Karpas-422 (cell line): ENCODE measurements around the gene MSH3. TPM values are rescaled to one million over a fixed set of nuclear protein-coding genes. Genes with fewer than 3 reads are reported as not detected.

Experiments used
- DNase-seq: peaks from one replicate; pipeline ENCODE4 v3.0.0-alpha.2; 2015
- H2AFZ ChIP-seq: fragments of 200-600 bp; sonication (generic); 2 replicates; pipeline ENCODE4 v1.6.1; 2014; ENCODE audit warnings: antibody characterized with exemption, low read length, mixed read lengths
- H3K27ac ChIP-seq: fragments of 200-600 bp; sonication (generic); 2 replicates; pipeline ENCODE4 v1.5.1; 2014; ENCODE audit warnings: mild to moderate bottlenecking, low read length, moderate library complexity
- H3K27me3 ChIP-seq: fragments of 200-600 bp; sonication (generic); 2 replicates; pipeline ENCODE4 v1.6.1; 2014; ENCODE audit warnings: low read length, mixed read lengths
- H3K36me3 ChIP-seq: fragments of 200-600 bp; sonication (generic); 2 replicates; pipeline ENCODE4 v1.6.1; 2014; ENCODE audit warnings: low read length, mixed read lengths; ENCODE audit not compliant: insufficient read depth
- H3K4me1 ChIP-seq: fragments of 200-600 bp; sonication (generic); 2 replicates; pipeline ENCODE4 v1.6.1; 2014; ENCODE audit warnings: mild to moderate bottlenecking, low read length, mixed read lengths
- H3K4me2 ChIP-seq: fragments of 200-600 bp; sonication (generic); 2 replicates; pipeline ENCODE4 v1.6.1; 2014; ENCODE audit warnings: low read length, low read depth, mild to moderate bottlenecking; ENCODE audit not compliant: poor library complexity, severe bottlenecking
- H3K4me3 ChIP-seq: fragments of 200-600 bp; sonication (generic); 2 replicates; pipeline ENCODE4 v1.5.1; 2014; ENCODE audit warnings: mild to moderate bottlenecking, antibody characterized with exemption, low read length, mixed read lengths
- H3K79me2 ChIP-seq: fragments of 200-600 bp; sonication (generic); 2 replicates; pipeline ENCODE4 v1.6.1; 2014; ENCODE audit warnings: mild to moderate bottlenecking, low read length, mixed read lengths
- H3K9ac ChIP-seq: fragments of 200-600 bp; sonication (generic); 2 replicates; pipeline ENCODE4 v1.6.0; 2014; ENCODE audit warnings: low read length
- H3K9me2 ChIP-seq: fragments of 200-600 bp; sonication (generic), shearing (Covaris generic); replicated peaks from 2 replicates; pipeline ENCODE4 v1.6.0; 2014; ENCODE audit warnings: mild to moderate bottlenecking, low read length, moderate library complexity; ENCODE audit not compliant: insufficient read depth
- H3K9me3 ChIP-seq: fragments of 300-700, 200-600 bp; sonication (generic); 2 replicates; pipeline ENCODE4 v1.6.1; 2014; ENCODE audit warnings: low read length, mixed read lengths
- H4K20me1 ChIP-seq: fragments of 200-600 bp; sonication (generic); 2 replicates; pipeline ENCODE4 v1.6.1; 2014; ENCODE audit warnings: mild to moderate bottlenecking, antibody characterized with exemption, low read length, low read depth; ENCODE audit not compliant: insufficient read depth
- total RNA-seq: library from RNA; depleted of rRNA; stranded (reverse); fragments of >200 nt; shearing (Covaris generic); gene quantifications from 2 replicates; pipeline ENCODE4 v1.2.3, GENCODE V29; 2014; ENCODE audit warnings: low replicate concordance

MSH3 gene
- total RNA-seq, 1 experiment from 2014 or later: 24.6 TPM

DNA sequence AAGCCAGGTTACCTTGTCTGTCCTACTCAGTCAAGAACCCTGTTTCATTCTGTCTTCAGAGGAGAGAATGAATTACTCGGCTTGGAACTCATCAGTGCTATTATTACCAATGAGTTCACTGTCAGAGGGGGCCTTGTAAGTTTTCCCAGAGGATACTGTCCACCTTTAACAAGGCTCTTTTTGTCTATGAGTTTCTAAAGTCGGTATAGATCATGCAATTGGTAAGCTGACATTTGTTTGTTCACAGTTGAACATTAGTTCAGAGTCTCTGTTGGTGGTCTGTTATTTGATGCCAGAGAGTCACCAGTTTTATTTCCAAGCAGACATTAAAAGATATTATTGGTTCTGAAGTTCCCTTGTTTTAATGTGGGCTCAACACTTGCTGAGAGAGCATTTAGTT, 58.5 kb downstream of the MSH3 start:
- Histone ChIP-seq H3K4me2 (no peak overlapping the region), H3K9ac (no peak overlapping the region), H4K20me1 (no peaks in the 10 kb centered on the region), H3K4me3 (no peak overlapping the region), H3K9me2 (no peaks in the 10 kb centered on the region), H3K9me3 (no peaks in the 10 kb centered on the region), H3K27ac (no peak overlapping the region), H2AFZ (no peak overlapping the region), H3K79me2 (peaks cover 11% of the 10 kb centered on the region), H3K27me3 (no peaks in the 10 kb centered on the region), H3K36me3 (peaks cover 4% of the 10 kb centered on the region; the same call in 1 of the 2 replicates), H3K4me1 (no peaks in the 10 kb centered on the region)
- DNase-seq: no peak

DNA sequence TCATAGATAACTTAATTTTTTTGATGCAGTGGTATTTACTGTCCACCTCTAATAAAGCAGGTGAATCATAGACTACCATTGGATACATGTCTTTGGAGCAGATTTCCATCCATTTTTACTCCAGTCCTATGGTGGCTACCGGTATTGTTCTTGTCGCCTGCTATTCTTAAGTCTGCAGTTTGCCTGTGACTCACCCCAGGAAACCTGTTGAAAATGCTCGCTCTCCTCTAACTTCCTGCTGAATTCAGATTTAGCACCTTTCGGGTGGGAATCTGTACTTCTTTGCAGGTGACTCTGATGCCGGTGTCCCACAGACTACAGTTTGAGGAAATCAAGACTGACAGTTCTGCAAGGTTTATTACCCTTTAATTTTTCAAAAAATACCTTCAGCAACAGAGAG, 59.2 kb downstream of the MSH3 start:
- H3K36me3 ChIP-seq: peaks cover 4% of the 10 kb centered on the region; the same call in 1 of the 2 replicates
- H3K27me3 ChIP-seq: no peaks in the 10 kb centered on the region
- DNase-seq: no peak
- H2AFZ ChIP-seq: no peak overlapping the region
- no peaks in the 10 kb centered on the region for H4K20me1 ChIP-seq
- no peak overlapping the region for H3K4me3 ChIP-seq
- no peaks in the 10 kb centered on the region for H3K9me2 ChIP-seq
- H3K4me2 ChIP-seq: no peak overlapping the region
- no peak overlapping the region for H3K27ac ChIP-seq
- no peaks in the 10 kb centered on the region for H3K4me1 ChIP-seq
- H3K9me3 ChIP-seq: no peaks in the 10 kb centered on the region
- peaks cover 12% of the 10 kb centered on the region for H3K79me2 ChIP-seq
- H3K9ac ChIP-seq: no peak overlapping the region

DNA sequence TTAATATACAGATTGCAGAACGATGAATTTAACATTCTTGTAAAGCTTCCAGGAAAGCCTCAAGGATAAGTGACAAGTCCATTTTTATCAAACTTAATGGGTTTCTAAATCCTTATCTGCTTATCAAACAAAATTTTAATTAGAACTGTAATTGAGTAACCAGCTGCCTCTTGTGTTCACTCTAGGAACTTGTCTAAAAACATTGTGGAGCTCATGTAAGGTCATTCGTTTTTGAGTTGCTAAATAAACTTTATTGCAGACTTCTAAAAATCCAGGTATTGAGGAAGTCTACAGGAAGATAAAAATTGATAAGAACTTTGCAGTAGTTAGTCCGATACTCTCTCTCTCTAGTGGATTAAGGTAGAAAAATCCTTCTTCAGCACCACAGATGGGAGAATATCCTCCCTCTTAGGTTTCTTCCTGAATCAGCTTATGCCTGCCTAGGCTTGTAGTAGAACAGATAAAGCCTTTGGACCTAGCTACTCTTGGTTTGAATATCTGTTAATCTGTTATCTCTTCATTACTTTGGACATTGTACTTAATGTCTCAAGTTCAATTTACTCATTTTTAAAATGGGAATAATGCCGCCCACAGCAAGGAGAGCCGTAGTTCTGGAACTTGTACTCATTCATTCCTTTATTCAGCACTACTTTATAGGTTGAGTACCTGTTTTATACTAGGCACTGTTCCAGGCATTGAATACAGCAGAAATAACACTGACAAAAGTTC, 60.3 kb downstream of the MSH3 start:
- Histone ChIP-seq H3K36me3 (peaks cover 6% of the 10 kb centered on the region; the same call in 1 of the 2 replicates), H3K4me2 (no peak overlapping the region), H3K27me3 (no peaks in the 10 kb centered on the region), H3K4me1 (no peaks in the 10 kb centered on the region), H2AFZ (no peak overlapping the region), H3K4me3 (no peak overlapping the region), H3K27ac (no peak overlapping the region), H3K9me2 (no peaks in the 10 kb centered on the region), H3K9ac (no peak overlapping the region), H3K9me3 (no peaks in the 10 kb centered on the region), H4K20me1 (no peaks in the 10 kb centered on the region), H3K79me2 (peaks cover 15% of the 10 kb centered on the region)
- DNase-seq: no peak

DNA sequence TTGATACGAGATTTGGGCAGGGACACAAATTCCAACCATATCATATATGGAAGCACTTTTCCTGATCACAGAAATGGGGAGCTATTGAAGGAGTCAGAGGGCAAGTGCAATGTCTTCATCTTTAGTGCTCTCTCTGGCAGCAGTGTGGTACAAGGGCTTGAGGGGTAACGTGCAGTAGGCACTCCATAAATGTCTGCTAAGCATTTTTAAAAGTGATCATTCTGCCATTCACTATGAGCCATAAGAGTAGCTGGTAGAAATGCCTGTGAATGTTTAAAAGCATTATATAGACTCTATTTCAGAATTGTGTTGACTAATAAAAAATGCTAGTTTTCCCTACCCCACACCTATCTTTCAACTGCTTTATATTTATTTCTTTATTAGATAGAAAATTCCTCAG, 61.4 kb downstream of the MSH3 start:
- Histone ChIP-seq H2AFZ (no peak overlapping the region), H3K79me2 (peaks cover 21% of the 10 kb centered on the region), H3K9me3 (no peaks in the 10 kb centered on the region), H3K9me2 (no peaks in the 10 kb centered on the region), H3K4me1 (no peaks in the 10 kb centered on the region), H3K27me3 (no peaks in the 10 kb centered on the region), H3K27ac (no peak overlapping the region), H4K20me1 (no peaks in the 10 kb centered on the region), H3K36me3 (peaks cover 7% of the 10 kb centered on the region; the same call in 1 of the 2 replicates), H3K4me2 (no peak overlapping the region), H3K4me3 (no peak overlapping the region), H3K9ac (no peak overlapping the region)
- no peak for DNase-seq

DNA sequence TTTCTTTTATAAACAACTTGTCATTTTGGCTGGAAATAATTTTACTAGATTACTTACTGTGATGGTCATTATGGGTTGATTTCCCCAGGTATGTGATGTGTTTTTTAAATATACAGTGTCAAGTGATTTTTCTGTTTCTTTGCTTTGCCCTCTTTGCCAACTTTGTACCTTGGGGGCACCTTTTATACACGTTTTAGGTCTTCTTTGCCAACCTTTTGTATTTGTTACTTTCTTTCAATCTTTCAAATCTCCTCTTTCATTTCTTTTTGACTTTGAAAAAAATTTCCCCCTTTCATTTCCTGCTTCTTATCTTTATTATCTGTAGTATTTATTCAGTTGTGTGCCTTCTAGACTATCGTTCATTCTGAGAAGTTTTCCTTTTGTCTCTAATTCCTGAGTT, 65.7 kb downstream of the MSH3 start:
- H3K4me3 ChIP-seq: no peak overlapping the region
- no peak overlapping the region for H3K9ac ChIP-seq
- no peak overlapping the region for H3K27ac ChIP-seq
- no peaks in the 10 kb centered on the region for H3K9me2 ChIP-seq
- H2AFZ ChIP-seq: no peak overlapping the region
- no peaks in the 10 kb centered on the region for H3K4me1 ChIP-seq
- H3K9me3 ChIP-seq: no peaks in the 10 kb centered on the region
- peaks cover 7% of the 10 kb centered on the region; the same call in 1 of the 2 replicates for H3K36me3 ChIP-seq
- peaks cover 19% of the 10 kb centered on the region for H3K79me2 ChIP-seq
- DNase-seq: no peak
- H4K20me1 ChIP-seq: no peaks in the 10 kb centered on the region
- no peak overlapping the region for H3K4me2 ChIP-seq
- H3K27me3 ChIP-seq: no peaks in the 10 kb centered on the region

DNA sequence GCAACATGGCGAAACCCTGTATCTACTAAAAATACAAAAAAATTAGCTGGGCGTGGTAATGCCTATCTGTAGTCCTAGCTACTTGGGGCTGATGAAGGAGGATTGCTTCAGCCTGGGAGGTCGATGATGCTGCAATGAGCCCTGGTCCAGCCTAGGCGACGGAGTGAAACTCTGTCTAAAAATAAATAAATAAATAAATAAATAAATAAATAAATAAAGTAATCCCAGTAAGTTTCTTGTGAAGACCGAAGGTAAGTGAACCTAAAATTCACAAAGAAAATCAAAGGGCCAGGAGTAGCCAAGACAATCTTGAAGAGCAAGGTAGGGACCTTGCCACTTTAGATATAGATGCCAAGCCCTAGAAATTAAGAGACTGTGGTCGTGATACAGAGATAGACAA, 68.5 kb downstream of the MSH3 start:
- DNase-seq: no peak
- H3K4me3 ChIP-seq: no peak overlapping the region
- no peak overlapping the region for H3K9ac ChIP-seq
- H3K4me1 ChIP-seq: no peaks in the 10 kb centered on the region
- H3K27me3 ChIP-seq: no peaks in the 10 kb centered on the region
- peaks cover 16% of the 10 kb centered on the region for H3K79me2 ChIP-seq
- H3K36me3 ChIP-seq: peaks cover 24% of the 10 kb centered on the region
- H3K27ac ChIP-seq: no peak overlapping the region
- H3K9me2 ChIP-seq: no peaks in the 10 kb centered on the region
- no peak overlapping the region for H2AFZ ChIP-seq
- H3K9me3 ChIP-seq: no peaks in the 10 kb centered on the region
- no peak overlapping the region for H3K4me2 ChIP-seq
- H4K20me1 ChIP-seq: no peaks in the 10 kb centered on the region

DNA sequence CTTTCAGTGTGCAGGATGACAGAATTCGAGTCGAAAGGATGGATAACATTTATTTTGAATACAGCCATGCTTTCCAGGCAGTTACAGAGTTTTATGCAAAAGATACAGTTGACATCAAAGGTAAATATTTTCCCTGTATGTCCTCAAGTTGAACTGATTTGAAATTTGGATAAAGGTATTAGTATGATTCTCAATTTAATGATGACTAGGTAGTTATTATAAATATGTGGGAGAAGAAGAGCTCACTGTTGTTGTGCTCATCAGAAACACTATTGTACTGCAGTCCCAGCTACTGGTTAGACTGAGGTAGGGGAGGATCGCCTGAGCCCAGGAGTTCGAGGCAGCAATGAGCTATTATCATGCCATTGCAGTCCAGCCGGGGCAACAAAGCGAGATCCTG, 71.0 kb downstream of the MSH3 start:
- no peak overlapping the region for H3K27ac ChIP-seq
- H3K79me2 ChIP-seq: peaks cover 13% of the 10 kb centered on the region
- peaks cover 21% of the 10 kb centered on the region for H3K36me3 ChIP-seq
- H3K9me2 ChIP-seq: no peaks in the 10 kb centered on the region
- H4K20me1 ChIP-seq: no peaks in the 10 kb centered on the region
- no peaks in the 10 kb centered on the region for H3K27me3 ChIP-seq
- no peaks in the 10 kb centered on the region for H3K4me1 ChIP-seq
- H3K9me3 ChIP-seq: no peaks in the 10 kb centered on the region
- H3K4me2 ChIP-seq: no peak overlapping the region
- H3K9ac ChIP-seq: no peak overlapping the region
- no peak for DNase-seq
- H3K4me3 ChIP-seq: no peak overlapping the region
- H2AFZ ChIP-seq: no peak overlapping the region

DNA sequence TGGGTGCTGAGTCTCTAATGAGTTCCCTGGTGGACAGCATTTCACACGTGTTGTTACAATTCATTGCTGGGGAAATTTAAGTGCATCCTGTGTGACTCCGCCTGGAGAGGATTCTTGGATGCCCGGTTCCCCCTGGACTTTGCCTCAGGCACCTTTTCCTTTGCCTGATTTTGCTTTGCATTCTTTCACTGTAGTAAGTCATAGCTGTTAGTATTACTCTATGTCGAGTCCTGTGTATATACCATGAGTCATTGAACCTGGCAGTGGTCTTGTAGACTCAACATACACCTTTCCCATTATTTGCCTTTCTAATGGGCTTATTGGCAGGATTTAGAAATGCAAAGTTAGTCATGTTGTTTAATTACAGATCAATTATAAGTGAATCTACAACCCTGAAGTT, 82.3 kb downstream of the MSH3 start:
- DNase-seq: no peak
- no peaks in the 10 kb centered on the region for H3K36me3 ChIP-seq
- no peak overlapping the region for H3K4me3 ChIP-seq
- H3K9me3 ChIP-seq: no peaks in the 10 kb centered on the region
- H4K20me1 ChIP-seq: no peaks in the 10 kb centered on the region
- peaks cover 6% of the 10 kb centered on the region; the same call in 1 of the 2 replicates for H3K79me2 ChIP-seq
- no peaks in the 10 kb centered on the region for H3K9me2 ChIP-seq
- H3K4me2 ChIP-seq: no peak overlapping the region
- H3K4me1 ChIP-seq: no peaks in the 10 kb centered on the region
- no peak overlapping the region for H2AFZ ChIP-seq
- H3K27ac ChIP-seq: no peak overlapping the region
- no peaks in the 10 kb centered on the region for H3K27me3 ChIP-seq
- H3K9ac ChIP-seq: no peak overlapping the region
